K562 (cell line): ENCODE results near the gene CLDN7. TPM values are rescaled to one million over a fixed set of nuclear protein-coding genes. Genes with fewer than 3 reads are reported as not detected.

Source experiments
- CTBP1 ChIP-seq: fragments of 450-650 bp; IDR thresholded peaks from 2 replicates; pipeline ENCODE4 v1.6.1; 2016; ENCODE audit warnings: borderline replicate concordance
- IRF2 ChIP-seq: sonication (generic); formaldehyde crosslinking; IDR thresholded peaks from 2 replicates; pipeline ENCODE4 v1.8.1; 2022; ENCODE audit warnings: mild to moderate bottlenecking, missing genetic modification reagents
- NFXL1 ChIP-seq: fragments of 450-650 bp; formaldehyde crosslinking; IDR thresholded peaks from 2 replicates; pipeline ENCODE4 v1.4.0; 2021; ENCODE audit warnings: mild to moderate bottlenecking
- POLR3G ChIP-seq: IDR thresholded peaks from 2 replicates; pipeline ENCODE4 v1.6.1; 2011; ENCODE audit not compliant: insufficient read length, insufficient replicate concordance; ENCODE audit errors: extremely low read depth
- RBM25 ChIP-seq: fragments of 200-400 bp; formaldehyde crosslinking; IDR thresholded peaks from 2 replicates; pipeline ENCODE4 v1.6.1; 2018; ENCODE audit warnings: low read length, low read depth, moderate library complexity; ENCODE audit not compliant: severe bottlenecking
- TRIM24 ChIP-seq, 2 experiments: fragments of 450-650 bp; IDR thresholded peaks; 2 replicates each; pipeline ENCODE4 v1.6.1; 2016
- ZFP1 ChIP-seq: fragments of 450-650 bp; formaldehyde crosslinking; IDR thresholded peaks from 2 replicates; pipeline ENCODE4 v1.4.0; 2020; ENCODE audit warnings: mild to moderate bottlenecking, mixed read lengths
- polyA plus RNA-seq, 8 experiments: library from polyadenylated mRNA; depleted of rRNA in 4 of 8; stranded (reverse) in 5 of 8; unstranded in 3 of 8; fragments of >200 nt; fragmentation: Nextera tagmentation in 2 of 8; fragmentation: Illumina TruSeq in 1 of 8; extraction: Ambion mirVana in 2 of 8; extraction: Trizol in 1 of 8; gene quantifications; 2 replicates each; pipeline versions ENCODE4 v1.2.1 to v1.2.3, GENCODE V29; 2011 to 2014; ENCODE audit warnings: inconsistent platforms in 1 of 8, missing spikeins in 1 of 8
- total RNA-seq, 7 experiments: library from RNA; depleted of rRNA in 6 of 7; stranded (reverse); fragments of >200 nt in 6 of 7; fragmentation: Illumina TruSeq in 2 of 7; extraction: Trizol in 2 of 7; gene quantifications; 2 replicates each; pipeline versions ENCODE4 v1.2.1 to v1.2.3, GENCODE V29; 2011 to 2021; ENCODE audit warnings: low replicate concordance in 1 of 7
- TF ChIP-seq, protein P1 (sequence below): fragments of 250-450 bp; sonication (Bioruptor Pico); IDR thresholded peaks from 2 replicates; pipeline ENCODE4 v1.9.0; 2021; ENCODE audit warnings: mild to moderate bottlenecking, inconsistent platforms
- TF ChIP-seq, protein P2 (sequence below): sonication (generic); formaldehyde crosslinking; IDR thresholded peaks from 2 replicates; pipeline ENCODE4 v1.8.1; 2023; ENCODE audit warnings: mild to moderate bottlenecking, missing genetic modification reagents
- TF ChIP-seq, protein P3 (sequence below): fragments of 250-450 bp; sonication (Bioruptor Pico); IDR thresholded peaks from 2 replicates; pipeline ENCODE4 v1.4.0; 2020; ENCODE audit warnings: mild to moderate bottlenecking, moderate library complexity

CLDN7 gene
- total and polyA plus RNA-seq, 9 of the 15 experiments (the other 6 are each of a cell fraction or from before 2014, with no cell fraction given): 2.2 to 14.5 (median 7.6) TPM

DNA sequence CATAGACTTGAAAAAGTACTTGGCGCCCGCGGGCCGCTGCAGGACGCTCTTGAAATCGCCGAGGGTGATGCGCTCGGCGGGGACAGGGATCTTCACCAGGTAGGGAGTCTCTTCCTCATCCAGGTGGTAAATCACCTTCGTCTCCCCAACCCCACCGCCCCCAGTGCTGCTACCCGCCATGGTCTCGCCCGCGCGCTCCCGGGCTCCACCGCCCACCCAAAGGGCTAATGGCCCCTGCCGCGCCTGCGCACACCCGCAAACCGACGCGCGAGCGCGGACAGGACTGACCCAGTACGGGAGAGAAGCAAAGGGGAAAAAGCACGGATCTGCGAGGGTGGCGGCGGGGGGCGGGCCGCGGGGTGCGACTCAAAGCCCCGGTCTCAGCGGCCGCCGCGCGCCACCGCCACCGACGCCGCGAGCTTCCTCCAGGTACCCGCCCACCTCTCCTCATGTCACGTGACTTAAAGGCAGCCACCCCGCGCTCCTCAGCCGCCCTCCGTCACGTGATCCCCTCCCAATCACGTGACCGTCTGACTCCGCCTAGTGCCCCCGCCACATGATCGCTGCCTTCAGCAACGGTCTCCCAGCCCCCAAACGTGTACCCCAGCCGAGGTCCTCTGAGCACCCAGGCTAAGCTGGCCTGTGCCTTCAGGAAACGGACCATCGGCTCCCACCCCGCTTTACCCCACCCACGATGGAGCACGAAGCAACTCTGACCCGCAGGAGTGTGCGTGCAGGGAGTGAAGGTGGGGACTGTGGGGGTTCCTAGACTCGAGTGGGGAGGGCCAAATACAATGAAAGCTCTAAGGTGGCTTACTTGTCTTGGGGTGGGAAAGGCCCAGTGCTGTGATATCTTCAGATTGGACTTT lies 28.0 kb downstream of the CLDN7 start, which contains the start of gene DVL2 (continued):
- TF ChIP-seq, protein P1, sequence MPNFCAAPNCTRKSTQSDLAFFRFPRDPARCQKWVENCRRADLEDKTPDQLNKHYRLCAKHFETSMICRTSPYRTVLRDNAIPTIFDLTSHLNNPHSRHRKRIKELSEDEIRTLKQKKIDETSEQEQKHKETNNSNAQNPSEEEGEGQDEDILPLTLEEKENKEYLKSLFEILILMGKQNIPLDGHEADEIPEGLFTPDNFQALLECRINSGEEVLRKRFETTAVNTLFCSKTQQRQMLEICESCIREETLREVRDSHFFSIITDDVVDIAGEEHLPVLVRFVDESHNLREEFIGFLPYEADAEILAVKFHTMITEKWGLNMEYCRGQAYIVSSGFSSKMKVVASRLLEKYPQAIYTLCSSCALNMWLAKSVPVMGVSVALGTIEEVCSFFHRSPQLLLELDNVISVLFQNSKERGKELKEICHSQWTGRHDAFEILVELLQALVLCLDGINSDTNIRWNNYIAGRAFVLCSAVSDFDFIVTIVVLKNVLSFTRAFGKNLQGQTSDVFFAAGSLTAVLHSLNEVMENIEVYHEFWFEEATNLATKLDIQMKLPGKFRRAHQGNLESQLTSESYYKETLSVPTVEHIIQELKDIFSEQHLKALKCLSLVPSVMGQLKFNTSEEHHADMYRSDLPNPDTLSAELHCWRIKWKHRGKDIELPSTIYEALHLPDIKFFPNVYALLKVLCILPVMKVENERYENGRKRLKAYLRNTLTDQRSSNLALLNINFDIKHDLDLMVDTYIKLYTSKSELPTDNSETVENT (CRISPR knock-in tag): peak; percentile 70; the same call in 1 of the 2 replicates
- TF ChIP-seq, protein P2, sequence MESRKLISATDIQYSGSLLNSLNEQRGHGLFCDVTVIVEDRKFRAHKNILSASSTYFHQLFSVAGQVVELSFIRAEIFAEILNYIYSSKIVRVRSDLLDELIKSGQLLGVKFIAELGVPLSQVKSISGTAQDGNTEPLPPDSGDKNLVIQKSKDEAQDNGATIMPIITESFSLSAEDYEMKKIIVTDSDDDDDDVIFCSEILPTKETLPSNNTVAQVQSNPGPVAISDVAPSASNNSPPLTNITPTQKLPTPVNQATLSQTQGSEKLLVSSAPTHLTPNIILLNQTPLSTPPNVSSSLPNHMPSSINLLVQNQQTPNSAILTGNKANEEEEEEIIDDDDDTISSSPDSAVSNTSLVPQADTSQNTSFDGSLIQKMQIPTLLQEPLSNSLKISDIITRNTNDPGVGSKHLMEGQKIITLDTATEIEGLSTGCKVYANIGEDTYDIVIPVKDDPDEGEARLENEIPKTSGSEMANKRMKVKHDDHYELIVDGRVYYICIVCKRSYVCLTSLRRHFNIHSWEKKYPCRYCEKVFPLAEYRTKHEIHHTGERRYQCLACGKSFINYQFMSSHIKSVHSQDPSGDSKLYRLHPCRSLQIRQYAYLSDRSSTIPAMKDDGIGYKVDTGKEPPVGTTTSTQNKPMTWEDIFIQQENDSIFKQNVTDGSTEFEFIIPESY (CRISPR knock-in tag): no peak
- peak; percentile 28; the same call in 1 of the 2 replicates for TF ChIP-seq CTBP1
- no peak for TF ChIP-seq NFXL1 (CRISPR knock-in tag)
- no peak for TF ChIP-seq RBM25
- peak; percentile 67; the same call in 1 of the 2 replicates for TF ChIP-seq ZFP1 (CRISPR knock-in tag)
- no peak for TF ChIP-seq IRF2 (CRISPR knock-in tag)
- TF ChIP-seq, protein P3, sequence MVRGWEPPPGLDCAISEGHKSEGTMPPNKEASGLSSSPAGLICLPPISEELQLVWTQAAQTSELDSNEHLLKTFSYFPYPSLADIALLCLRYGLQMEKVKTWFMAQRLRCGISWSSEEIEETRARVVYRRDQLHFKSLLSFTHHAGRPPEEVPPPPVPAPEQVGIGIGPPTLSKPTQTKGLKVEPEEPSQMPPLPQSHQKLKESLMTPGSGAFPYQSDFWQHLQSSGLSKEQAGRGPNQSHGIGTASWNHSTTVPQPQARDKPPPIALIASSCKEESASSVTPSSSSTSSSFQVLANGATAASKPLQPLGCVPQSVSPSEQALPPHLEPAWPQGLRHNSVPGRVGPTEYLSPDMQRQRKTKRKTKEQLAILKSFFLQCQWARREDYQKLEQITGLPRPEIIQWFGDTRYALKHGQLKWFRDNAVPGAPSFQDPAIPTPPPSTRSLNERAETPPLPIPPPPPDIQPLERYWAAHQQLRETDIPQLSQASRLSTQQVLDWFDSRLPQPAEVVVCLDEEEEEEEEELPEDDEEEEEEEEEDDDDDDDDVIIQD (CRISPR knock-in tag): no peak
- no peak for TF ChIP-seq TRIM24 (IDR thresholded peaks at IDR 0.05)
- TF ChIP-seq POLR3G: no peak
